Right cardiac atrium (tissue), 5 donors: ENCODE results near the gene TTC28. TPM values are rescaled to one million over a fixed set of nuclear protein-coding genes. Genes with fewer than 3 reads are reported as not detected.
"Not testable (repeated sequence)": the region's sequence is repeated elsewhere in the genome, so short reads cannot be mapped to it uniquely, and the experiment has no call there.

Source experiments
- ATAC-seq, 2 donors: fragments of 200-7000 bp; cut with Tn5 transposase; one replicate each; pipeline versions ENCODE4 v1.8.0 to v1.9.1; 2020; ENCODE audit warnings: moderate library complexity in 2 of 2, mild to moderate bottlenecking in 1 of 2
- DNase-seq, 3 donors: peaks; one replicate each; pipeline ENCODE4 v3.0.0-alpha.2; 2020
- H3K27ac ChIP-seq: one replicate; pipeline ENCODE4 v1.5.1; 2013; ENCODE audit warnings: mild to moderate bottlenecking, low read length, control low read depth, moderate library complexity
- H3K27me3 ChIP-seq: one replicate; pipeline ENCODE4 v1.6.1; 2013; ENCODE audit not compliant: control insufficient read depth, insufficient read depth
- H3K4me1 ChIP-seq: one replicate; pipeline ENCODE4 v1.6.1; 2013; ENCODE audit warnings: low read length; ENCODE audit not compliant: control insufficient read depth, insufficient read depth
- H3K4me3 ChIP-seq: one replicate; pipeline ENCODE4 v1.5.1; 2013; ENCODE audit warnings: low read length, control low read depth
- H3K9me3 ChIP-seq: one replicate; pipeline ENCODE4 v1.6.1; 2013; ENCODE audit warnings: low read length; ENCODE audit not compliant: control insufficient read depth
- WGBS: extraction: QIAGEN DNeasy Blood & Tissue Kit; methylation state at CpG from one replicate; pipeline ENCODE4 v1.1.7; 2013; 5-methylcytosine and 5-hydroxymethylcytosine counted together
- intact Hi-C, 4 donors: fragments of 100-400 bp; cut with DNase I; formaldehyde crosslinking; loops; one replicate each; pipeline versions ENCODE4 v1.11.0 to v1.14.0; 2022 to 2023
- polyA plus RNA-seq: library from polyadenylated mRNA; stranded (reverse); fragments of 200-250 nt; gene quantifications from one replicate; pipeline ENCODE4 v1.2.3, GENCODE V29; 2013
- total RNA-seq, 4 donors: library from RNA; stranded (reverse); fragmentation: NEBNext Ultra II Directional; extraction: Animal tissue kit (Norgen Biotek cat#: 25700); gene quantifications; one replicate each; pipeline ENCODE4 v1.2.1, GENCODE V29; 2021
- donor health status: healthy with polysubstance abuse.
- donor health status: DM: no; HTN: yes; CAD: no.
- donor health status: DM: no; HTN: no; CAD: no.
- donor health status: DM: no; HTN: yes; CAD: no; lungs with severe emphysema.
- donor health status: DM: yes; HTN: yes; CAD: no.

The TTC28 gene
- total and polyA plus RNA-seq, 5 donors, result 5.7 to 21.1 (median 18.9) TPM

DNA sequence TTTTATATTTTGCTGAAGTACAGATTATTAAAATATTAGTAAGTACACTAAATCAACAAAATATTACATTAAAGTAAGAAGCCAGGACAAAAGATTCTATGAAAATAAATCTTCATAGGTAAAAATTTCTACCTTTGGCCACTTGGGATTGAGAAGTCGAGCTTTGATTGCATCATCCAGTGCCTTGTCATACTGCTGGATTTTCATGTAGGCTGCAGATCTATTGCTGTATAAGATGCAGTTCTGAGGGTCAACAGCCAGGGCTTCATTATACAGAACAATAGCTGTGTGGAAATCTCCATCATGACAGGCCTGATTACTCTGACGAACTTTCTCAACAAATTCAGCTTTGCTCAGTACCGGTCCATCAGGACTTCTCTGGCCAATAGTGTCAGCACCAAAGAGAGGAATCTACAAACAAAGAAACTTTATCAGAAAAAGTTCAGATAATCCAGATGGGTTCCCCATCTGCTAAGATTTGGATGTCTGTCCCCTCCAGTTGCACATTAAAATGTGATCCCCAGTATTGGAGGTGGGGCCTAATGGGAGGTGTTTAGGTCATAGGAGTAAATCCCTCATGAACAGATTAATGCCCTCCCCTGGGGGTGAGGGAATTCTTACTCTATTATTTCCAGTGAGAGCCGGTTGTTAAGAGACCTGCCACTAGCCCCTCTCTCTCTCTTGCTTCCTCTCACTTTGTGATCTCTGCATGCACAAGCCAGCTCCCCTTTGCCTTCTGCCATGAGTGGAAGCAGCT lies 50.0 kb downstream of the TTC28 start:
- Histone ChIP-seq H3K27me3 (no peaks in the 10 kb centered on the region), H3K9me3 (no peaks in the 10 kb centered on the region), H3K4me1 (no peaks in the 10 kb centered on the region), H3K27ac (no peak overlapping the region), H3K4me3 (no peak overlapping the region)
- 67% methylated on average over 4 of the region's 4 CpGs for WGBS
- intact Hi-C loops, result no loop called here
- DNase-seq (no peak), ATAC-seq (no peak)

DNA sequence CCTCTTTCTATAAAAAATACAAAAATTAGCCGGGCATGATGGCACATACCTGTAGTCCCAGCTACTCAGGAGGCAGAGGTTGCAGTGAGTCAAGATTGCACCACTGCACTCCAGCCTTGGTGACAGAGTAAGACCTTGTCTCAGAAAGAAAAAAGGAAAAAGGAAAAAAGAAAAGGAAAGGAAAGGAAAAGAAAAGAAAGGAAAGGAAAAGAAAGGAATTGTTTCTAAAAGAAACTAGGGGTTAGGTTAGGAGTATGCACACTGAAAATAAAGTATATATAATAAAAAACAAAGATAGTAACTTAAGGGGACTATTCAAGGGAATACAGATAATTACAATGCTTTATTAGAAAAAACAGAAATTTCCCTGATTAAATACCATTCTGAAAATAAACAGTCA lies 50.9 kb downstream of the TTC28 start:
- no peaks in the 10 kb centered on the region for H3K9me3 ChIP-seq
- intact Hi-C loops, result no loop called here
- ATAC-seq (no peak), DNase-seq (no peak)
- WGBS, result 91% methylated on average over 1 of the region's 1 CpG
- no peak overlapping the region for H3K4me3 ChIP-seq
- H3K4me1 ChIP-seq, result no peaks in the 10 kb centered on the region
- no peak overlapping the region for H3K27ac ChIP-seq
- H3K27me3 ChIP-seq, result no peaks in the 10 kb centered on the region

DNA sequence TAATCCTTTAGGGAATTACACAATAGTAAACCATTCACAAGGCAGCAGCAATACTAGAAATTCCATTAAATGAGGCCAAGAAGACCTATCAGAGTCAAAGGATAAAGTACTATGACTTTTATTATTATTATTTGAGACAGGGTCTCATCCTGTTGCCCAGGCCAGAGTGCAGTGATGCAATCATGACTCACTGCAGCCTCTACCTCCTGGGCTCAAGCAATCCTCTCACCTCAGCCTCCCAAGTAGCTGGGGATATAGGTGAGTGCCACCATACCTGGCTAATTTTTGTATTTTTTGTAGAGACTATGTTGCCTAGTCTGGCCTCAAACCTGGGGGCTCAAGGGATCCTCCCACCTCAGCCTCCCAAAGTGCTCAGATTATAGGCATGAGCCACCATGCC lies 51.8 kb downstream of the TTC28 start:
- no peak for ATAC-seq

DNA sequence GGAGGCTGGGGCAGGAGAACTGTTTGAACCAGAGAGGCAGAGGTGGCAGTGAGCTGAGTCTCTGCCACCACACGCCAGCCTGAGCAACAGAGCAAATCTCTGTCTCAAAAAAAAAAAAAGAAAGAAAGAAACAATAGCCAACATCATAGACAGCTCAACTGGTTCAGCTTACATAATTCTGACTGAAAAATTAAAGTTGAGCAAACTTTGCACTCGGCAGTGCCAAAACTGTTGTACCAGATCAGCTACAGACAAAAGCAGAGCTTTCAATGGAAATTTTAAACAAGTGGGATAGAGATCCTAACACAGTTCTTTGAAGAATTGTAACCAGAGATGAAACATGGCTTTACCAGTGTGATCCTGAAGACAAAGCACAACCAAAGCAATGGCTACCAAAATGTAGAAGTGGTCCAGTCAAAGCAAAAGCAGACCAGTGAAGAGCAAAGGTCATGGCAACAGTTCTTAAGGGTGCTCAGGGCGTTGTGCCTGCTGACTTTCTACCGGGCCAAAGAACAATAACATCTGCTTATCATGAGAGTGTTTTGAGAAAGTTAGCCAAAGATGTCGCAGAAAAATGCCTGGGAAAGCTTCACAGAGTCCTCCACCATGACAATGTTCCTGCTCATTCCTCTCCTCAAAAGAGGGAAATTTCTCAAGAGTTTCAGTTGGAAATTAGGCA lies 59.3 kb downstream of the TTC28 start:
- no peak for DNase-seq
- Histone ChIP-seq H3K27ac (no peak overlapping the region), H3K4me3 (no peak overlapping the region), H3K27me3 (no peaks in the 10 kb centered on the region), H3K4me1 (no peaks in the 10 kb centered on the region), H3K9me3 (no peaks in the 10 kb centered on the region)
- 55% methylated on average over 5 of the region's 5 CpGs for WGBS
- intact Hi-C loops, result no loop called here
- ATAC-seq, result peak; percentile 48 to 68

More for the DNA sequence above, 51.8 kb downstream of the TTC28 start:
- Histone ChIP-seq H3K4me1 (no peaks in the 10 kb centered on the region), H3K4me3 (no peak overlapping the region), H3K27ac (no peak overlapping the region), H3K27me3 (no peaks in the 10 kb centered on the region), H3K9me3 (no peaks in the 10 kb centered on the region)
- intact Hi-C loops, result no loop called here
- no peak for DNase-seq

DNA sequence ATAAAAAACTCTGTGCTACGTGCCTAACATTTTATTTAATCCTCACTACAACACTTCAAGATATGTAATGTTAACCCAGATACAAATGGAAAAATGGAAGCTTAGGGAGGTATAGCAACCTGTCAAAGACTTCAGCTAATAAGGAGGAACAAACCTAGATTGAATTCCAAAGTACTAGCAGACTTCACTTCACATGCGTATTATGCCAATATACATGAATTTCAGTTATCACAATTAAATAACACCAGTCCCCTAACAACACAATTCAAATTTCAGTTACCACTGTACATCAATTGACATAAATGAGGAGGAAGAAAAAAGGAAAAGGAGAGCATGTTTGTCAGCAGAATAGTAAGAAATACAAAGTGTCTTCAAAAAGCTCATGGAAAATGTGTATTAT lies 60.4 kb downstream of the TTC28 start:
- 98% methylated on average over 2 of the region's 2 CpGs for WGBS
- Histone ChIP-seq H3K4me3 (no peak overlapping the region), H3K27ac (no peak overlapping the region), H3K9me3 (no peaks in the 10 kb centered on the region), H3K4me1 (no peaks in the 10 kb centered on the region), H3K27me3 (no peaks in the 10 kb centered on the region)
- no peak for ATAC-seq
- no peak for DNase-seq
- intact Hi-C loops, result no loop called here

DNA sequence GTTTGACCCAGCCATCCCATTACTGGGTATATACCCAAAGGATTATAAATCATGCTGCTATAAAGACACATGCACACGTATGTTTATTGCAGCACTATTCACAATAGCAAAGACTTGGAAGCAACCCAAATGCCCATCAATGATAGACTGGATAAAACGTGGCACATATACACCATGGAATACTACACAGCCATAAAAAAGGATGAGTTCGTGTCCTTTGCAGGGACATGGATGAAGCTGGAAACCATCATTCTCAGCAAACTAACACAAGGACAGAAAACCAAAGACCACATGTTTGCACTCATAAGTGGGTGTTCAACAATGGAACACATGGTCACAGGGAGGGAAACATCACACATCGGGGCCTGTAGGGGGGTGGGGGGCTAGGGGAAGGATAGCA lies 64.2 kb downstream of the TTC28 start:
- H3K4me3 ChIP-seq, H3K9me3 ChIP-seq, intact Hi-C loops, H3K4me1 ChIP-seq, DNase-seq, ATAC-seq, H3K27ac ChIP-seq, H3K27me3 ChIP-seq: not testable (repeated sequence)
- WGBS, result 91% methylated on average over 4 of the region's 4 CpGs

DNA sequence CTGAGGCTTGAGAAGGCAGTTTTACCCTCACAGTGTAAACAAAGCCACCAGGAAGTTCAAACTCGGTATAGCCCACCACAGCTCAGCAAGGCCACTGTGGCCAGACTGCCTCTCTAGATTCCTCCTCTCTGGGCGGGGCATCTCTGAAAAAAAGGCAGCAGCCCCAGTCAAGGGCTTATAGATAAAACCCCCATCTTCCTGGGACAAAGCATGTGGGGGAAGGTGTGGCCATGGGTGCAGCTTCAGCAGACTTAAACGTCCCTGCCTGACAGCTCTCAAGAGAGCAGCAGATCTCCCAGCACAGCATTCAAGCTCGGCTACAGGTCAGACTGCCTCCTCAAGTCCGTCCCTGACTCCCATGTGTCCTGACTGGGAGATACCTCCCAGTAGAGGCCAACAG lies 69.7 kb downstream of the TTC28 start:
- intact Hi-C loops, result loop anchor here in 2 of 4 donors (10.0 kb wide), 2 partner anchors 215 to 635 kb away; no protein-coding TSS in a partner anchor
- no peaks in the 10 kb centered on the region for H3K9me3 ChIP-seq
- no peak overlapping the region for H3K27ac ChIP-seq
- peaks cover 2% of the 10 kb centered on the region for H3K4me1 ChIP-seq
- no peak overlapping the region for H3K4me3 ChIP-seq
- ATAC-seq, result no peak
- no peaks in the 10 kb centered on the region for H3K27me3 ChIP-seq
- WGBS, result 85% methylated on average over 5 of the region's 5 CpGs
- DNase-seq, result no peak

DNA sequence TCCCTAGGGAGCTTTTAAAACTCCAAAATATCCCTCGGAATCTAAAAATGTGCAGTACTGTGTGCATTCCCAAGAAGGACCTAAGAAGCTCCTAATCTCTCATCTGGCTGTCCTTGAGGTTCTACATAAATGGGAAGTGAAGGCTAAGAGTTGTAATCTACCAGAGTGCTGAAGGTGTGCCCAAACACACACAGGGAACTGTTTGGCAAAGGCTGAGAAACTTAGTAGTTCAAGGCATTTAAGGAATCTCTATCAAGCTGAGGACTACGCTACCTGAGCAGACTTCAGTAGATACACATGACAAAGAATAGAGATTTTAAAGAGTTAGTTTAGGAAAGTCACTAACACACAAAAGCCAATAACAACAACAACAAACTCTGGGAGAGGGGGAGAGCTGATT lies 71.1 kb downstream of the TTC28 start:
- 74% methylated on average over 2 of the region's 2 CpGs for WGBS
- peak in 1 of 2 donors; percentile 37 for ATAC-seq
- no peak for DNase-seq
- intact Hi-C loops, result loop anchor here in 2 of 4 donors (10.0 kb wide), 2 partner anchors 216 to 636 kb away; no protein-coding TSS in a partner anchor
- H3K27me3 ChIP-seq, result no peaks in the 10 kb centered on the region
- no peaks in the 10 kb centered on the region for H3K9me3 ChIP-seq
- H3K4me3 ChIP-seq, result no peak overlapping the region
- peaks cover 2% of the 10 kb centered on the region for H3K4me1 ChIP-seq
- no peak overlapping the region for H3K27ac ChIP-seq

DNA sequence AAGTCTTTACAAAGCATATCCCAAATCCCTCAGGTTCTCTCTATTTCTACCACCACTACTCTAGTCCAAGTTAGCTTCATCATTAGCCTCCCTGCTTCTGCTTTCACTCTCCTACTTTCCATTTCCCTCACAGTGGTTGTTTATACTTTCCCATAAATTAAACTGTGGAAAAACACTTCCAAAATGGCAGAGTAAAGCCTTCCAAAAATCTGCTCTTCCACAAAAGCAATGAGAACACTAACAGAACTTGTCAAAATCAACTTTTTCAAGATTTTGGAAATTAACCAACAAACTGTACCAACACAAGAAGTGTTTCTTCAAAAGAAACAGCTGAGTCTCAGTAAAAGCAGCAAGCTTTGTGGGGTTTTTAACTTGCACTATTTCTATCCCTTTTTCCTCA lies 71.8 kb downstream of the TTC28 start:
- Histone ChIP-seq H3K9me3 (no peaks in the 10 kb centered on the region), H3K4me1 (peaks cover 2% of the 10 kb centered on the region), H3K27me3 (no peaks in the 10 kb centered on the region), H3K4me3 (no peak overlapping the region), H3K27ac (no peak overlapping the region)
- no peak for ATAC-seq
- intact Hi-C loops, result loop anchor here in 2 of 4 donors (10.0 kb wide), 2 partner anchors 217 to 637 kb away; no protein-coding TSS in a partner anchor
- no peak for DNase-seq

DNA sequence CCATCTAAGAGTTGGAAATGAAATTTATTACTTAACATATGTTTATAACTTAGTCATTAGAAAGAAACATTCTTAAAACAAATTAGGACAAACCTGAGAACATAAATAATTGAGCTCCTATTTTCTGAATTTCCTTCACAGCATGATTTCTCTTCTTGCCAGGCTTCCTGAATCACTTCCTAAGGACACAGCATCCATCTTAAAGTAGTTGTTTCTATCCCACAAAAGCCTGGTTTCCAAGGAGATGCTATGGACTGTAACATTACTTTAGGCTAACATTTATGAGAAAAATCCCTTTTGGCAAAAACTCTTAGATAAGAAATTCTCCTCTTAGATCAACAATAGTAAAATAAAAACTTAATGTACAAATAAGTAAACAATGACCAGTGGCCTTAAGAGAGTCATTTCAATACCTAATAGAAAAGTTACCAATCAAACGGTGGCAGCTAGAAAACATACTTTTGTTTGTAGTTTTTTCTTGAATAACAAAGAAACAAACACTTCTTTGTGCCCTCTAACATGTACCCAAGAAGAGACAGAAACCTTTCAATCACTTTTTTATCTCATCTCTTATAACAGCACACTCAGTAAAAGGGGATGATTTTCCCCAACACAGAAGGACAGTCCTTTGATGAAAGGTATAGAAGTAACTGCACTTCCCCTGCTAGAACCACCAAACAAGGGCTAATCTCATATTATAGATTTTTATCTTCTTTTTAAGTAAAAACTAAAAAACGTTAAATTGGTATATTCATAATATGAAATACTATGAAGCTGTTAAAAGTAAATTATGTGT lies 74.5 kb downstream of the TTC28 start:
- no peaks in the 10 kb centered on the region for H3K9me3 ChIP-seq
- WGBS, result 67% methylated on average over 2 of the region's 2 CpGs
- H3K4me1 ChIP-seq, result peaks cover 2% of the 10 kb centered on the region
- no peak overlapping the region for H3K27ac ChIP-seq
- no peak for DNase-seq
- no peaks in the 10 kb centered on the region for H3K27me3 ChIP-seq
- H3K4me3 ChIP-seq, result no peak overlapping the region
- intact Hi-C loops, result loop anchor here (5.0 to 10.0 kb wide), 4 partner anchors 220 to 640 kb away; no protein-coding TSS in a partner anchor
- no peak for ATAC-seq

DNA sequence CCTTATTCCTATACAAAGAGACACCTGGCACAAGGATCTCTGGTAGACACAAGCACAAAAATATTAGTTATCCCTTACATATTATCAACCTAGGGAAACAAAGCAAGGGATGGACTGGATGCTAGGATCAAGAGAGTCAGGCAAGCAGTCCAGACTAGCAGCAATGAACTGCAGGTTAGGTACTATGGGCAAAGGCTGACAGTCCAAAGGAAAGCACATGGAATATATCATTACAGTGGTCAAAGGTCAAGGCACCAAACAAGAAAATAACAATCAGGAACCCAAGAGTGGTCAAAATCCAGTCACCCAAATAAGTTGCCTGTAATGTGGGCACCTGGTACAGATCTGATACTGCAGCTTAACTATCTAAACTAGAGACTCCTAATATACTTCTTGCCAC lies 77.7 kb downstream of the TTC28 start:
- H3K27ac ChIP-seq, result no peak overlapping the region
- no peaks in the 10 kb centered on the region for H3K4me1 ChIP-seq
- intact Hi-C loops, result loop anchor here (5.0 to 10.0 kb wide), 4 partner anchors 223 to 643 kb away; no protein-coding TSS in a partner anchor
- no peaks in the 10 kb centered on the region for H3K27me3 ChIP-seq
- no peak for ATAC-seq
- H3K9me3 ChIP-seq, result no peaks in the 10 kb centered on the region
- no peak overlapping the region for H3K4me3 ChIP-seq
- no peak for DNase-seq
